DOHH2 (cell line): ENCODE results near the gene NRAS.

Source experiments
- CTCF ChIP-seq: fragments of 200-600 bp; sonication (generic); IDR thresholded peaks from one replicate; pipeline ENCODE4 v1.5.1; 2014; ENCODE audit warnings: antibody characterized with exemption, mild to moderate bottlenecking, low read depth, low read length; ENCODE audit not compliant: poor library complexity, severe bottlenecking
- EZH2phosphoT487 ChIP-seq: fragments of 200-600 bp; sonication (generic); IDR thresholded peaks from 2 replicates; pipeline ENCODE4 v1.6.1; 2017; ENCODE audit warnings: borderline replicate concordance, mild to moderate bottlenecking, antibody characterized with exemption, low read length, moderate library complexity, mixed read lengths

GRCh38 chr1:114677691-114678090 lies 38.9 kb downstream of the NRAS start:
- TF ChIP-seq EZH2phosphoT487 (no peak), CTCF (no peak)
